GM19455 (cell line): Measurements from ENCODE around the gene MAGEA4.

Source experiments
- ATAC-seq: cut with Tn5 transposase; IDR thresholded peaks from one replicate; pipeline ENCODE4 v1.9.1; 2021; ENCODE audit not compliant: unreplicated experiment

The MAGEA4 gene

GRCh38 chrX:151923648-151924047 is 11.0 kb downstream of the MAGEA4 start:
- ATAC-seq = no peak

- no peak for ATAC-seq
Measured at GRCh38 chrX:151929126-151929525, 16.4 kb downstream of the MAGEA4 start.

- ATAC-seq = no peak
Measured at GRCh38 chrX:151935358-151935757, 22.7 kb downstream of the MAGEA4 start.

- no peak for ATAC-seq
Measured at GRCh38 chrX:151938172-151938571, 25.5 kb downstream of the MAGEA4 start.

GRCh38 chrX:151954730-151955129 is 42.0 kb downstream of the MAGEA4 start:
- no peak for ATAC-seq

- no peak for ATAC-seq
Measured at GRCh38 chrX:151958101-151958500, 45.4 kb downstream of the MAGEA4 start.

- no peak for ATAC-seq
Measured at GRCh38 chrX:151962034-151962433, 49.3 kb downstream of the MAGEA4 start.

- no peak for ATAC-seq
Measured at GRCh38 chrX:151966236-151966635, 53.5 kb downstream of the MAGEA4 start.

- no peak for ATAC-seq
Measured at GRCh38 chrX:151970027-151970426, 57.3 kb downstream of the MAGEA4 start.

GRCh38 chrX:151970661-151971060 is 58.0 kb downstream of the MAGEA4 start:
- ATAC-seq = no peak

- ATAC-seq = no peak
Measured at GRCh38 chrX:151973060-151973661, 60.5 kb downstream of the MAGEA4 start.

GRCh38 chrX:151973851-151974335 is 61.2 kb downstream of the MAGEA4 start:
- ATAC-seq = no peak
